ENCODE measurements around the gene BTBD9.

Gene BTBD9

GRCh38 chr6:38417521-38417920 is 222.2 kb downstream of the BTBD9 start:
- Histone ChIP-seq H3K4me2 (ENCODE audit: insufficient read depth, low read length) (no peak overlapping the region), H3K4me3 (ENCODE audit: low read depth in 1 of 2, low read length in 2 of 2) (no peak overlapping the region), H3K36me3 (ENCODE audit: insufficient read depth, low read length) (no peaks in the 10 kb centered on the region), H3K27ac (ENCODE audit: low read length) (no peak overlapping the region), H3K4me1 (ENCODE audit: insufficient read depth, low read length) (no peaks in the 10 kb centered on the region), H3K79me2 (ENCODE audit: insufficient read depth, low read length) (no peaks in the 10 kb centered on the region), H3K9me3 (ENCODE audit: insufficient read depth, low read length, severe bottlenecking) (no peaks in the 10 kb centered on the region), H4K20me1 (ENCODE audit: insufficient read depth, low read length) (no peaks in the 10 kb centered on the region; the same call in 1 of the 2 replicates), H2AFZ (ENCODE audit: low read depth, low read length) (no peak overlapping the region), H3K9ac (ENCODE audit: low read depth, low read length) (no peak overlapping the region), H3K27me3 (ENCODE audit: insufficient read depth, low read length, poor library complexity) (no peaks in the 10 kb centered on the region)
- DNase-seq (no peak), ATAC-seq (ENCODE audit: insufficient read depth, low read depth) (no peak)
- no peak for TF ChIP-seq CTCF (IDR thresholded peaks at IDR 0.05; ENCODE audit: borderline replicate concordance, extremely low read depth, low read length, poor library complexity, severe bottlenecking)

DNA sequence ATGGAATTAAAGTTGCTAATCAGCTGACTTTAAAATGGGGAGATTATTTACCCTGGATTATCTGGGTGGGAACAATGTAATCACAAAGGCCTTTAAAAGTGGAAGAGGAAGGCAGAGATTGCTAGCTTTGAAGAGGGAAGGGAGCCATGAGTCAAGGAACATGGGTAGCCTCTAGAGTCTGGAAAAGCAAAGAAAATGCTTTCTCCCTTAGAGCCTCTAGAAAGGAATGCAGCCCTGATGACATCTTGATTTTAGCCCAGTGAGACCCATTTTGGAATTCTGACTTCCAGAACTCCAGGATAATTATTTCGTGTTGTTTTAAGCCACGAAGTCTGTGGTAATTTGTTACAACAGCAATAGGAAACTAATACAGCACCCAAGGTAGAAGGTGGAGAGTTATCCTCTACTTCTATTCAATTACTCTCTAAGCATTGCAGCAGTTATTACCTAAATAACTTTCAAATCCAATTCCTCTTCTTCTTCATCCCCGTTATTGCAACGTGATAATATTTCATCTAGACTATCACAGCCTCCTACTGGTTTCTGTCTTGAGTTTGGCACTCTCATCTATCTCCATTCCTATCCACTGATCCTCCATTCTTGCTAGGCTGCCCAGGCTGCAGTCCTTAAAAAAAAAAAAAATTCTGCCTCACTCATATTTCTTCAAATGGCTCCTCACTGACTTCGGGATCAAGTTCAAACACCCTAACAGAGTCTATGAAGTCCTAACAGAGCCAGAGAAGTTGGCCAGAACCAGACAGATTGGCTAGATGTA is 224.3 kb downstream of the BTBD9 start:
- TF ChIP-seq EZH2 (IDR thresholded peaks at IDR 0.05; ENCODE audit: borderline replicate concordance, low read depth, low read length, severe bottlenecking) (no peak), CTCF (IDR thresholded peaks at IDR 0.05; ENCODE audit: borderline replicate concordance, extremely low read depth, low read length, poor library complexity, severe bottlenecking) (no peak)
- Histone ChIP-seq H4K20me1 (ENCODE audit: insufficient read depth, low read length) (no peaks in the 10 kb centered on the region; the same call in 1 of the 2 replicates), H3K79me2 (ENCODE audit: insufficient read depth, low read length) (no peaks in the 10 kb centered on the region), H3K9ac (ENCODE audit: low read depth, low read length) (no peak overlapping the region), H3K4me1 (ENCODE audit: insufficient read depth, low read length) (no peaks in the 10 kb centered on the region), H3K27me3 (ENCODE audit: insufficient read depth, low read length, poor library complexity) (no peaks in the 10 kb centered on the region), H3K36me3 (ENCODE audit: insufficient read depth, low read length) (no peaks in the 10 kb centered on the region), H3K27ac (ENCODE audit: low read length) (no peak overlapping the region), H3K9me3 (ENCODE audit: insufficient read depth, low read length, severe bottlenecking) (no peaks in the 10 kb centered on the region), H3K4me3 (ENCODE audit: low read depth in 1 of 2, low read length in 2 of 2) (no peak overlapping the region), H3K4me2 (ENCODE audit: insufficient read depth, low read length) (no peak overlapping the region), H2AFZ (ENCODE audit: low read depth, low read length) (no peak overlapping the region)
- ATAC-seq (ENCODE audit: insufficient read depth, low read depth) (no peak), DNase-seq (no peak)

GRCh38 chr6:38413102-38413800 is 226.5 kb downstream of the BTBD9 start:
- no peak for TF ChIP-seq CTCF (IDR thresholded peaks at IDR 0.05; ENCODE audit: borderline replicate concordance, extremely low read depth, low read length, poor library complexity, severe bottlenecking)
- no peak for TF ChIP-seq EZH2 (IDR thresholded peaks at IDR 0.05; ENCODE audit: borderline replicate concordance, low read depth, low read length, severe bottlenecking)
- Histone ChIP-seq H3K4me1 (ENCODE audit: insufficient read depth, low read length) (no peaks in the 10 kb centered on the region), H3K27me3 (ENCODE audit: insufficient read depth, low read length, poor library complexity) (no peaks in the 10 kb centered on the region), H3K36me3 (ENCODE audit: insufficient read depth, low read length) (no peaks in the 10 kb centered on the region), H2AFZ (ENCODE audit: low read depth, low read length) (no peak overlapping the region), H4K20me1 (ENCODE audit: insufficient read depth, low read length) (no peaks in the 10 kb centered on the region; the same call in 1 of the 2 replicates), H3K4me3 (ENCODE audit: low read depth in 1 of 2, low read length in 2 of 2) (no peak overlapping the region), H3K4me2 (ENCODE audit: insufficient read depth, low read length) (no peak overlapping the region), H3K27ac (ENCODE audit: low read length) (no peak overlapping the region), H3K9ac (ENCODE audit: low read depth, low read length) (no peak overlapping the region), H3K79me2 (ENCODE audit: insufficient read depth, low read length) (no peaks in the 10 kb centered on the region), H3K9me3 (ENCODE audit: insufficient read depth, low read length, severe bottlenecking) (no peaks in the 10 kb centered on the region)
- ATAC-seq (ENCODE audit: insufficient read depth, low read depth), result no peak
- DNase-seq, result no peak

Data from DND-41 (cell line).